Cortex of kidney (tissue), 1 donor: ENCODE results near the gene ATAD1.
A peak's percentile ranks its signal among the peaks of the same experiment; 100 is the strongest.
"Not testable (repeated sequence)": the region's sequence is repeated elsewhere in the genome, so short reads cannot be mapped to it uniquely, and the experiment has no call there.

Experiments used
- DNase-seq: peaks from one replicate; lab custom pipeline; 2025; lab: John Stamatoyannopoulos, UW

ATAD1 gene

GRCh38 chr10:87817609-87818504 is at the start of gene ATAD1:
Gene ATAD1 (minus strand): TSS chr10:87818226. CDS start chr10:87814599, 3,627 bp downstream.
- no peak for DNase-seq

GRCh38 chr10:87867453-87867852 is 49.4 kb upstream of the ATAD1 start:
- DNase-seq: no peak

- no peak for DNase-seq
Measured at GRCh38 chr10:87866412-87866974, 48.5 kb upstream of the ATAD1 start.

GRCh38 chr10:87865241-87865881 is 47.3 kb upstream of the ATAD1 start:
- DNase-seq: no peak

GRCh38 chr10:87864496-87865059 is 46.6 kb upstream of the ATAD1 start:
- DNase-seq: no peak

- DNase-seq: not testable (repeated sequence)
Measured at GRCh38 chr10:87863951-87864495, 46.0 kb upstream of the ATAD1 start.

GRCh38 chr10:87863053-87863943 is 45.3 kb upstream of the ATAD1 start, which contains the start of the genes KLLN and PTEN:
Gene KLLN (minus strand): TSS chr10:87863533. CDS start chr10:87862487, 1,046 bp downstream.
Gene PTEN (plus strand): TSS chr10:87863625. CDS start chr10:87864470, 845 bp downstream.
- DNase-seq: peak; percentile 80

- peak; percentile 20 for DNase-seq
Measured at GRCh38 chr10:87862679-87863052, 44.6 kb upstream of the ATAD1 start.

GRCh38 chr10:87861953-87862678 is 44.1 kb upstream of the ATAD1 start:
- DNase-seq: peak; percentile 44

GRCh38 chr10:87861566-87861952 is 43.5 kb upstream of the ATAD1 start:
- no peak for DNase-seq

- DNase-seq: no peak
Measured at GRCh38 chr10:87860816-87861403, 42.9 kb upstream of the ATAD1 start.

GRCh38 chr10:87860156-87860795 is 42.2 kb upstream of the ATAD1 start:
- no peak for DNase-seq

- DNase-seq: not testable (repeated sequence)
Measured at GRCh38 chr10:87855665-87856064, 37.6 kb upstream of the ATAD1 start.

- not testable (repeated sequence) for DNase-seq
Measured at GRCh38 chr10:87855247-87855646, 37.2 kb upstream of the ATAD1 start.

- no peak for DNase-seq
Measured at GRCh38 chr10:87852089-87852488, 34.1 kb upstream of the ATAD1 start.

- no peak for DNase-seq
Measured at GRCh38 chr10:87850742-87851205, 32.7 kb upstream of the ATAD1 start.

GRCh38 chr10:87849001-87849400 is 31.0 kb upstream of the ATAD1 start:
- no peak for DNase-seq

- DNase-seq: no peak
Measured at GRCh38 chr10:87847550-87847949, 29.5 kb upstream of the ATAD1 start.

- DNase-seq: not testable (repeated sequence)
Measured at GRCh38 chr10:87846711-87847110, 28.7 kb upstream of the ATAD1 start.
